GM10248 (cell line): ENCODE measurements around the gene SULT1C2.

Source experiments
- CTCF ChIA-PET: fragments of 300-600 bp; sonication (Branson Sonifier 250); formaldehyde crosslinking; extraction: SDS; loops from one replicate; lab custom pipeline; 2021; ENCODE audit warnings: antibody characterized with exemption; lab: Yijun Ruan, JAX
- POLR2A ChIA-PET: fragments of 350-650 bp; sonication (Branson Sonifier 250); formaldehyde crosslinking; extraction: SDS; loops from one replicate; lab custom pipeline; 2020; ENCODE audit warnings: antibody characterized with exemption; lab: Yijun Ruan, JAX
- DNase-seq: peaks from one replicate; pipeline ENCODE4 v3.0.0; 2012; ENCODE audit errors: extremely low spot score
- TF ChIP-seq, protein P1 (sequence below): IDR thresholded peaks from 2 replicates; pipeline ENCODE4 v1.5.1; 2012; ENCODE audit warnings: mild to moderate bottlenecking, low read depth; ENCODE audit errors: extremely low read depth, missing control alignments, control extremely low read depth

SULT1C2 gene

DNA sequence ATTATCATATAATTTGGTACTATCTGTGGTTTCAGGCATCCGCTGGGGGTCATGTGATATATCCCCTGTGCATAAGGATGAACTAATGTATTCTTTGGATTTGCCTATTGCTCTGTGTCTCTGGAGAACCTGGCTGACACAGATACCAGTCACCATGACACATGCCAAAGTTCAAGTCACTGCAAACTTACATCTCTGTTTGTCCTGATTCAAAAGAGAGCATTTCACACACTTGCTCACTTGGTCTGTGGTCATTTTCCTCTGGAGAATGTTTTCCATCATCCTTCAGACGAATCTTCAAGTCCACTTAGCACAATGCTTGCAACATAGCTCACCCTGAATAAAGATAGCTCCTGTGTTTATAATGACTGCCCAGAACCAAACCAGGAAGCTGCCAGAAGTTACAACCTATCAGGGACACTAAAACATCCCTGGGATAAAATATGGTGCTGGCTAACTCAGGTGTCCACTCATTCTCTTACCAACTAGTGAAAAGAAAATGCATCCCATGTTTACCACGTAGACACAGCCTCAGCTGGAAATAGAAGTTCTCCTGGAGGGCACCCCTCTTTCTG, 30.9 kb upstream of the SULT1C2 start:
- ChIA-PET CTCF (no interaction called here), POLR2A (no interaction called here)
- TF ChIP-seq, protein P1, sequence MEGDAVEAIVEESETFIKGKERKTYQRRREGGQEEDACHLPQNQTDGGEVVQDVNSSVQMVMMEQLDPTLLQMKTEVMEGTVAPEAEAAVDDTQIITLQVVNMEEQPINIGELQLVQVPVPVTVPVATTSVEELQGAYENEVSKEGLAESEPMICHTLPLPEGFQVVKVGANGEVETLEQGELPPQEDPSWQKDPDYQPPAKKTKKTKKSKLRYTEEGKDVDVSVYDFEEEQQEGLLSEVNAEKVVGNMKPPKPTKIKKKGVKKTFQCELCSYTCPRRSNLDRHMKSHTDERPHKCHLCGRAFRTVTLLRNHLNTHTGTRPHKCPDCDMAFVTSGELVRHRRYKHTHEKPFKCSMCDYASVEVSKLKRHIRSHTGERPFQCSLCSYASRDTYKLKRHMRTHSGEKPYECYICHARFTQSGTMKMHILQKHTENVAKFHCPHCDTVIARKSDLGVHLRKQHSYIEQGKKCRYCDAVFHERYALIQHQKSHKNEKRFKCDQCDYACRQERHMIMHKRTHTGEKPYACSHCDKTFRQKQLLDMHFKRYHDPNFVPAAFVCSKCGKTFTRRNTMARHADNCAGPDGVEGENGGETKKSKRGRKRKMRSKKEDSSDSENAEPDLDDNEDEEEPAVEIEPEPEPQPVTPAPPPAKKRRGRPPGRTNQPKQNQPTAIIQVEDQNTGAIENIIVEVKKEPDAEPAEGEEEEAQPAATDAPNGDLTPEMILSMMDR = no peak
- no peak for DNase-seq

DNA sequence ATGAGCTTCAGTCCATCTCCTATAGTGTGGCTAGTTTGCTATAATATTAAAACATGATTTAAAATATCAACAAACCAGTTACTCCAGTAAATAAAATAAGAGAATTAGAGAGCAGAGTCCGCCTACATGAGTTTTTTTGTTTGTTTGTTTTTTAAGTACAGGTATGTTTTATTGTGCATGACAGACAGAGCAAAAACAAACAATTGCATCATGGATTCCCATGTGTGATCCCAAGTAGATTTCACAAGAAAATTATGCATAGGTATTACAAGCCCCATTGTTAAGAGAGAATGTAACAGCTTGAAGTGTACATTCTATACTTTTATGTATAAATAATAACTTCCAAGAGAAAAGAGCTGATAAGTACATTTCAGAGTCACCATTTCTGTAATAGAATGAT, 27.9 kb upstream of the SULT1C2 start:
- ChIA-PET CTCF (no interaction called here), POLR2A (no interaction called here)
- TF ChIP-seq, protein P1 = no peak
- DNase-seq = no peak

DNA sequence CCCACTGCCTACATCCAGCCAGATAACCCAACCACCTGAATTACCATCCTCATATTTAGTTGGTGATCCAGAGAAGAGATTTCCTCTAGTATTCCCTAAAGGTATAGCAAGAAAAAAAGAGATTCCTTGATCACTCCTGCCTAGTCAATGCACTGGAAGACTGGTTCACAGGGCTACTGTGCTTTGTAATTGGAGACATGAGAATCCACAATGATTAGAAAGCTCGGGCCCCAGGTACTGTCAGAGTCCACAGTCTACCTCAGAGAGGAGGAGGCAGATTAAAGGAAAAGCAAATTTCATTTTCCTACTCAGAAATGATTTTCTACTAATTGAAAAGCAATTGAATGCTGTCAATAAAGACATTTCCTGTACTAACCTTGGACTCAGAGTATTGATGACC, 26.7 kb upstream of the SULT1C2 start:
- DNase-seq = no peak
- ChIA-PET CTCF (no interaction called here), POLR2A (interaction anchor here (0.7 kb wide), 1 partner anchor 508 kb away, joined by 3 read pairs; no protein-coding TSS in a partner anchor)
- TF ChIP-seq, protein P1 = no peak

DNA sequence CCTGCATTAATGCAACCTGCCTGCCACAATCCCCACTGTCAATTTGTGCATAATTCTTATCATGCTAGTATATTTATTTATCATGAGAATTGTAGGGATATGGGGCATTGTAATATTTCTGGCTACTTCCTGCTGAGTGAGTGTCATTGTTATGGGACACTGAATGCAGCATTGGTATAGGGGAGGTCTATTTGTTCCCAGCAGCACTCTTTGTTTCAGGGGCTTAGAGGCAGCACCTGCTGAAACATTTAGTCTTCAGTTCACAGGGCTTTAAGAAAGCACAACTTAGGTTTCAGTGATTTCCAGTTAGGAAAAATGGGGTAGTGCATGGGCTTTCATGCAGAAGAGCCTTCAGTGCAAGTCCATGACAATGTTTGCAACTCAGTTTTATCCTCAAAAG, 25.3 kb upstream of the SULT1C2 start:
- TF ChIP-seq, protein P1 = no peak
- ChIA-PET CTCF (interaction anchor here (1.0 kb wide), 1 partner anchor 19 kb away, joined by 3 read pairs; no protein-coding TSS in a partner anchor), POLR2A (no interaction called here)
- DNase-seq = no peak

DNA sequence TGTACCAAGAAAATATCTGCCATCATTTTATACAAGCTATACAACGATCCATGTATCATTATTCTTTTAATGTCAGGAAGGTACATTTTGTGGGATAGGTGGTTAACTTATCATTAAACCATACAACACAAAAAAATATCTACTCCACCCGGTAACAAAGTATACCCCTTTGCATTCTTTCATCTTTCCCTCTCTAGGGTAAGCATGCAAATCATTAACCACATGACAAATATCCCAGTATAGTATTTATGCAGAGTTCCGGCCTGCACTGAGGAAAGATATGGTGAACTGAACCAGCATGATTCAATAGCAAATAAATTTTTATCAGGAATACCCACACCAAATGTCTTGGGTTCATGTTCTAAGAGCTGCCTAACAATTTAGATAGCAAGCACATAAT, 22.5 kb upstream of the SULT1C2 start:
- ChIA-PET POLR2A (no interaction called here), CTCF (interaction anchor here (1.0 kb wide), 1 partner anchor 8 kb away, joined by 3 read pairs; no protein-coding TSS in a partner anchor)
- TF ChIP-seq, protein P1 = no peak
- no peak for DNase-seq

DNA sequence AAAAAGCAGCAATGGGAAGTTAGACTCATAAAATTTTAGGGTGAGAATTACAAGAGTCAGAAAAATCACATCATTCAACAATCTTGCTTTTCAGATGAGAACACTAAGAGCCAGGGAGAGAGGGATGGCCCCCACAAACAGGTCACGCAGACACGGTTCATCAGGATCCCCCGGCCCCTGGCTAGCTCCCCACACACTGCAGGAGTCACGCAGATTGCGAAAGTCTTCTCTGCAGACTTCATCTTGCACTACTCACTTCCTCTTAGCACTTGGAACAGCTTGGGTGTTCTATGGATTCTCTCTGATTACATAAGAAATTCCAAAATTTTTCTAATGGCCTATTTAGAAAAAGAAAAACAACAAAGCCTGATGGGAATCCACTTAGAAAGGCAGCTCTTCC, 21.6 kb upstream of the SULT1C2 start:
- DNase-seq = no peak
- POLR2A ChIA-PET = no interaction called here
- CTCF ChIA-PET = no interaction called here
- TF ChIP-seq, protein P1 = no peak

DNA sequence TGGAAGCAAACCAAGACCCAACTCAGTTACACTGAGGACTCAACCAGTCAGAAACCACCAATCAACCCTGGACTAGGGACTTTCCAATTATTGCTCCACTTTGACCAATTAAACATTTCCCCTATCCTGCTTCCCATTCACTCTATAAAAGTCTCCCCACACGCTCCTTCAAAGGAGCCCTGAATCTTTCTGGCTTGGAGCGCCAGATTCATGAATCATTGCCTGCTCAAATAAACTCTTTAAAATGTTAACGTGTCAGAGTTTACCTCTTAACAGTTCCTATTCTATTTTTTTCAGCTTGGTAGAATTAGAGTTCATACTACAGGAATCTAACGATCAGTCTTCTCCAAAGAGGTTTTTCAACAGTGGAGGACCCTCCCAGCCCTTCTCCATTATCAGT, 20.7 kb upstream of the SULT1C2 start:
- CTCF ChIA-PET = no interaction called here
- TF ChIP-seq, protein P1 = no peak
- no peak for DNase-seq
- POLR2A ChIA-PET = no interaction called here
